CD4-positive, alpha-beta memory T cell (primary cell): ENCODE data around the gene CARD9. TPM values are rescaled to one million over a fixed set of nuclear protein-coding genes. Genes with fewer than 3 reads are reported as not detected.
A peak's percentile ranks its signal among the peaks of the same experiment; 100 is the strongest.

Experiments
- CTCF ChIA-PET: fragments of 350-600 bp; sonication (Branson Sonifier 250); formaldehyde crosslinking; loops from one replicate; lab custom pipeline; 2021; ENCODE audit warnings: inconsistent platforms; ENCODE audit not compliant: partially characterized antibody; lab: Charles Lee
- POLR2A ChIA-PET: fragments of 350-600 bp; sonication (Branson Sonifier 250); formaldehyde crosslinking; loops from one replicate; lab custom pipeline; 2021; ENCODE audit not compliant: partially characterized antibody; lab: Charles Lee
- DNase-seq, 5 donors: peaks; one replicate each; pipeline versions ENCODE4 v3.0.0 to v3.0.0-alpha.2; 2020 to 2022; ENCODE audit warnings: mixed read lengths in 1 of 5
- H3K27ac ChIP-seq: one replicate; pipeline ENCODE4 v1.7.0; 2013; ENCODE audit warnings: low read depth, low read length
- H3K27me3 ChIP-seq: 2 replicates; pipeline ENCODE4 v1.7.0; 2013; ENCODE audit warnings: mild to moderate bottlenecking, low read length, moderate library complexity; ENCODE audit not compliant: insufficient read depth
- H3K36me3 ChIP-seq: 2 replicates; pipeline ENCODE4 v1.7.0; 2013; ENCODE audit warnings: mild to moderate bottlenecking, low read length, moderate library complexity; ENCODE audit not compliant: insufficient read depth
- H3K4me1 ChIP-seq: 2 replicates; pipeline ENCODE4 v1.7.0; 2013; ENCODE audit warnings: mild to moderate bottlenecking, low read length, moderate library complexity; ENCODE audit not compliant: insufficient read depth
- H3K4me3 ChIP-seq, 2 donors: one replicate each; pipeline ENCODE4 v1.7.0; 2013; ENCODE audit warnings: low read length in 2 of 2, mild to moderate bottlenecking in 1 of 2
- H3K9me3 ChIP-seq, 2 donors: one replicate each; pipeline ENCODE4 v1.7.0; 2013; ENCODE audit warnings: low read length in 2 of 2, control low read depth in 1 of 2; ENCODE audit not compliant: control insufficient read depth in 1 of 2
- H3K27ac Mint-ChIP-seq, 7 donors: one replicate each; pipeline ENCODE4 v1.8.0; 2020 to 2021; ENCODE audit warnings: mixed read lengths in 7 of 7, mild to moderate bottlenecking in 6 of 7, inconsistent platforms in 3 of 7, moderate library complexity in 3 of 7
- H3K27me3 Mint-ChIP-seq, 2 donors: one replicate each; pipeline ENCODE4 v1.8.0; 2020 to 2021; ENCODE audit warnings: mixed read lengths in 2 of 2
- H3K36me3 Mint-ChIP-seq, 2 donors: one replicate each; pipeline ENCODE4 v1.8.0; 2020 to 2021; ENCODE audit warnings: mixed read lengths in 2 of 2, inconsistent platforms in 1 of 2, mild to moderate bottlenecking in 1 of 2
- H3K4me1 Mint-ChIP-seq, 4 donors: one replicate each; pipeline ENCODE4 v1.8.0; 2020 to 2021; ENCODE audit warnings: mixed read lengths in 4 of 4, mild to moderate bottlenecking in 1 of 4
- H3K4me3 Mint-ChIP-seq, 8 donors: one replicate each; pipeline ENCODE4 v1.8.0; 2020 to 2021; ENCODE audit warnings: mixed read lengths in 8 of 8, mild to moderate bottlenecking in 7 of 8, moderate library complexity in 6 of 8, inconsistent platforms in 3 of 8
- H3K9me3 Mint-ChIP-seq, 8 donors: one replicate each; pipeline ENCODE4 v1.8.0; 2020 to 2021; ENCODE audit warnings: mixed read lengths in 8 of 8, mild to moderate bottlenecking in 5 of 8, inconsistent platforms in 3 of 8, moderate library complexity in 1 of 8
- intact Hi-C: fragments of 100-400 bp; cut with micrococcal nuclease; formaldehyde crosslinking; loops from one replicate; pipeline ENCODE4 v1.15.1; 2023
- polyA plus RNA-seq, 2 donors: library from polyadenylated mRNA; unstranded; fragments of 300-500 nt; fragmentation: Illumina TruSeq; gene quantifications; one replicate each; pipeline ENCODE4 v1.2.3, GENCODE V29; 2021
- total RNA-seq, 2 experiments: library from RNA; stranded (reverse); gene quantifications; one replicate each; pipeline ENCODE4 v1.2.3, GENCODE V29; 2021

CARD9 gene
- total and polyA plus RNA-seq, 4 experiments from 2014 or later: 0.41 to 1.2 (median 0.70) TPM; not detected in 1

GRCh38 chr9:136402067-136402466 is 28.6 kb upstream of the CARD9 start:
- H3K4me1 ChIP-seq: peaks cover 62% of the 10 kb centered on the region

GRCh38 chr9:136401173-136401922 is 27.9 kb upstream of the CARD9 start:
- POLR2A ChIA-PET: interaction anchor here (1.2 to 4.3 kb wide), 3 partner anchors 8 to 307 kb away, joined by 3 to 36 read pairs (median 27); partner anchors contain the start of genes DNLZ, ENTR1 and PMPCA
- no peaks in the 10 kb centered on the region for H3K9me3 Mint-ChIP-seq
- peak overlapping the region in 5 of 8 donors; percentile 5 to 68 (median 28) for H3K4me3 Mint-ChIP-seq
- CTCF ChIA-PET: interaction anchor here (0.5 to 3.9 kb wide), 10 partner anchors 8 to 217 kb away, joined by 3 to 20 read pairs (median 4); partner anchors contain the start of genes DNLZ, ENTR1 and PMPCA
- peaks cover 14% of the 10 kb centered on the region for H3K36me3 ChIP-seq
- H3K27ac ChIP-seq: no peak overlapping the region
- peaks cover 62% of the 10 kb centered on the region for H3K4me1 ChIP-seq
- H3K4me3 ChIP-seq: no peak overlapping the region
- no peak for DNase-seq
- H3K4me1 Mint-ChIP-seq: peaks cover 32 to 58% (median 45%) of the 10 kb centered on the region in 4 donors
- peak overlapping the region in 6 of 7 donors; percentile 48 to 85 (median 76) for H3K27ac Mint-ChIP-seq
- no peaks in the 10 kb centered on the region for H3K27me3 ChIP-seq
- H3K36me3 Mint-ChIP-seq: peaks cover 9 to 26% of the 10 kb centered on the region in 2 donors
- H3K9me3 ChIP-seq: no peaks in the 10 kb centered on the region
- intact Hi-C loops: loop anchor here (2.0 to 10.0 kb wide), 3 partner anchors 81 to 143 kb away; partner anchors contain the start of genes NOTCH1 and SEC16A
- H3K27me3 Mint-ChIP-seq: no peaks in the 10 kb centered on the region

More at GRCh38 chr9:136402067-136402466, 28.6 kb upstream of the CARD9 start:
- DNase-seq: peak in 1 of 5 donors; percentile 23
- H3K4me3 Mint-ChIP-seq: peak overlapping the region in 2 of 8 donors; percentile 8 to 59
- peaks cover 32 to 60% (median 46%) of the 10 kb centered on the region in 4 donors for H3K4me1 Mint-ChIP-seq
- no peaks in the 10 kb centered on the region for H3K9me3 Mint-ChIP-seq
- CTCF ChIA-PET: interaction anchor here (1.2 to 3.9 kb wide), 6 partner anchors 7 to 83 kb away, joined by 3 to 20 read pairs (median 8); partner anchors contain the start of genes DNLZ, ENTR1 and PMPCA
- POLR2A ChIA-PET: interaction anchor here (4.3 kb wide), 1 partner anchor 8 kb away, joined by 36 read pairs; the partner anchor contains the start of genes ENTR1 and PMPCA
- H3K27ac Mint-ChIP-seq: peak overlapping the region in 5 of 7 donors; percentile 64 to 79 (median 78)
- intact Hi-C loops: loop anchor here (5.0 to 10.0 kb wide), 2 partner anchors 135 to 143 kb away; partner anchors contain the start of gene NOTCH1
- H3K27me3 Mint-ChIP-seq: no peaks in the 10 kb centered on the region
- H3K27ac ChIP-seq: no peak overlapping the region
- peaks cover 11% of the 10 kb centered on the region for H3K36me3 ChIP-seq
- H3K36me3 Mint-ChIP-seq: peaks cover 8 to 26% of the 10 kb centered on the region in 2 donors
- no peaks in the 10 kb centered on the region for H3K27me3 ChIP-seq
- no peaks in the 10 kb centered on the region for H3K9me3 ChIP-seq
- H3K4me3 ChIP-seq: no peak overlapping the region

DNA sequence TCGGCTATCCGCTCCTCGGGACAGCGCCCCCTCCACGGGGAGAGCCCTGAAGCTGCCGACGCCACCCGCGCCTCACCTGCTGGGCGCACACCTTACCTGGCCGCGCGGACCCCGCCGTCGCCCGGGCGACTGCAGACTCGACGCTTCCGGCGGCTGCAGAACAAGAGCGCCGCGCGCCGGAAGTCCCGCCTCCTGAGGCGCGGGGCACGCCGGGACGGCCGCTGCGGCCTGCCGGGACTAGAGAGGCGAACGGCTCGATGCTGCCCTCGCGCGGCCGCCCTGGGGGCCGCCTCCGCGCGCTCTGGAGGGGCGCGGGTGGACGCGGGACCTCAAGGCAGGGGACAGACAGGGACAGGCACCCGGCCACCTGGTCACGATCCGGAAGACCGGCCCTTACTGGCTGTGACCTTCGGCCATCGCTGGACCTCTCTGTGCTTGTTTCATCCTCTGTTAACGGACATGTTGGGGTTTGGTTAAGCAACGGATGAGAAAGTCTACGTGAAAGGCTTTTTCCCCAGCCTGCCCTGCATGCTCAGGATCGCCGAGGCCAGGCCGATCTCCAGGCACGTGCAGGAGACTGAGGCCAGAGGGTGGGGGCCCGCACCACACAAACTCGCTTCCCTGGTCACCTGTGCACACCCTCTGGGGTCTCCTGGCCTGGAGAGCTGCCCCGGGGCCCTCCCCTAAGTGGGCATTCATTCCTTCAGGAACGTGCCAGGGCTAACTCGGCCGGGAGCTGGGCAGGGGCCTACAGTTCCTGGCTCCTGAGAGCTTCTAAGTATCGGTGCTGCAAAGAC is 26.8 kb upstream of the CARD9 start, which contains the start of gene SNAPC4:
TSS of gene SNAPC4 (minus strand) at position 133 of the 797 bp plus-strand sequence. CDS start 1,742 bp downstream, outside the sequence.
- Mint-ChIP-seq H3K4me1 (peaks cover 28 to 50% (median 40%) of the 10 kb centered on the region in 4 donors), H3K9me3 (no peaks in the 10 kb centered on the region), H3K36me3 (peaks cover 4 to 20% of the 10 kb centered on the region in 2 donors), H3K4me3 (peak within 1 kb of the TSS; percentile 83 to 90 (median 88)), H3K27ac (peak within 1 kb of the TSS; percentile 30 to 93 (median 79)), H3K27me3 (no peaks in the 10 kb centered on the region)
- Histone ChIP-seq H3K9me3 (no peaks in the 10 kb centered on the region), H3K4me3 (peak within 1 kb of the TSS; percentile 36 to 57), H3K36me3 (peaks cover 21% of the 10 kb centered on the region), H3K27ac (peak within 1 kb of the TSS; percentile 55), H3K27me3 (no peaks in the 10 kb centered on the region), H3K4me1 (peaks cover 51% of the 10 kb centered on the region)
- peak; percentile 80 to 87 (median 85) for DNase-seq
- ChIA-PET CTCF (interaction anchor here (0.5 to 3.9 kb wide), 9 partner anchors 9 to 216 kb away, joined by 3 to 20 read pairs (median 4); partner anchors contain the start of genes DNLZ, ENTR1 and PMPCA), POLR2A (interaction anchor here (0.5 to 4.3 kb wide), 4 partner anchors 9 to 306 kb away, joined by 3 to 36 read pairs (median 15); partner anchors contain the start of genes DNLZ, ENTR1 and PMPCA)
- intact Hi-C loops: loop anchor here (1.0 to 10.0 kb wide), 6 partner anchors 10 to 145 kb away; partner anchors contain the start of genes DNLZ, ENTR1, INPP5E and NOTCH1

DNA sequence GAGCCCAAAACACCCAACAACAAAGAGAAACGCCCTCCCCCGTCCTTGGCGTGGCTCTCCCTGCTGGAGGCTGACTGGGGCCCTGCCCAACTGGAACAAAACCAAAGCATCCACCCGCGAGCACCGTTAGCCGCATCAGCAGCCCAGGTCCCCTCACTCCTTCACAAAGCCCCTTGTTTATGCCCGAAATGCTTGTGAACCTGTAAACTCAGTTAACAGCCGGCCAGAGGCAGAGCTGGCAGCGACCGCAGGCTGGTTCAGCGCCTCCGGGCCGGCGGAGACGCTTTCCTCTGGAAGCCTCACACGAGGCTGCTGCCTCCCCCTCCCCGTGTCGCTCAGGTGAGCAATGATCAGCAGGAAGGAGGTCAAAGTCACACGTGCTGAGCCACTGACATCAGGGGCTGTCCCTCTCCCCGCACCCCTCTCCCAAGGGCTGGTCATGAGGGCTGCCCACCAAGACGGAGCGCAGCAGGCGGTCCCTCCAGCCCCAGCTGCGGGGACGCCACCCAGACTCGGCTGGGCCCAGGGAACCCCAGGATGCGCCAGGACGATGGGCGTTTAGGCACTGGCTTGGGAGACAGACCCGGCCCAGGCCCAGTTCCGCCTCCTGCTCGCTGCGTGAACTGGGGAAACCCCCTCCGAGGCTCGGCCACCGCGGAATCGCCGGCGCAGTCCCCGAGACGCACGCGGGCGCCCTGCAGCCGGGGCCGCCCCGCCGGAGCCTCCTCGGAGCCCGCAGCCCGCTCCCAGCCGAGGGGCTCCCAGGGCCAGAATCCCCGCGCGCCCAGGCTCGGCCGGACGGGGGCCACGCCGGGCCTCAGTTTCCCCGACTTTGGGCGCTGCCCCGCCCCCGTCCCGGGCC is 25.9 kb upstream of the CARD9 start:
- peak overlapping the region; percentile 83 to 90 (median 88) for H3K4me3 Mint-ChIP-seq
- intact Hi-C loops: loop anchor here (1.0 to 10.0 kb wide), 6 partner anchors 11 to 145 kb away; partner anchors contain the start of genes DNLZ, ENTR1, INPP5E and NOTCH1
- no peaks in the 10 kb centered on the region for H3K27me3 Mint-ChIP-seq
- Histone ChIP-seq H3K27me3 (no peaks in the 10 kb centered on the region), H3K9me3 (no peaks in the 10 kb centered on the region), H3K4me1 (peaks cover 43% of the 10 kb centered on the region), H3K4me3 (peak overlapping the region in 1 of 2 donors; percentile 57), H3K27ac (peak overlapping the region; percentile 55), H3K36me3 (peaks cover 29% of the 10 kb centered on the region)
- peaks cover 21 to 42% (median 32%) of the 10 kb centered on the region in 4 donors for H3K4me1 Mint-ChIP-seq
- H3K27ac Mint-ChIP-seq: peak overlapping the region; percentile 30 to 93 (median 79)
- H3K9me3 Mint-ChIP-seq: no peaks in the 10 kb centered on the region
- ChIA-PET POLR2A (interaction anchor here (0.5 to 4.3 kb wide), 3 partner anchors 10 to 36 kb away, joined by 3 to 36 read pairs (median 27); partner anchors contain the start of genes DNLZ, ENTR1 and PMPCA), CTCF (interaction anchor here (0.9 to 3.0 kb wide), 3 partner anchors 9 to 12 kb away, joined by 3 to 20 read pairs (median 3); partner anchors contain the start of genes ENTR1 and PMPCA)
- H3K36me3 Mint-ChIP-seq: peaks cover 5 to 25% of the 10 kb centered on the region in 2 donors
- DNase-seq: peak; percentile 19 to 68 (median 24)

GRCh38 chr9:136398286-136398685 is 24.8 kb upstream of the CARD9 start:
- H3K4me1 ChIP-seq: peaks cover 32% of the 10 kb centered on the region
- no peaks in the 10 kb centered on the region for H3K9me3 Mint-ChIP-seq
- H3K4me3 ChIP-seq: no peak overlapping the region
- no peaks in the 10 kb centered on the region for H3K9me3 ChIP-seq
- peaks cover 35% of the 10 kb centered on the region for H3K36me3 ChIP-seq
- no peak overlapping the region for H3K27ac ChIP-seq
- ChIA-PET POLR2A (interaction anchor here (2.2 to 4.3 kb wide), 3 partner anchors 11 to 35 kb away, joined by 9 to 36 read pairs (median 27); partner anchors contain the start of genes DNLZ, ENTR1 and PMPCA), CTCF (interaction anchor here (0.6 to 0.9 kb wide), 2 partner anchors 11 to 13 kb away, joined by 3 read pairs; no protein-coding TSS in a partner anchor)
- no peaks in the 10 kb centered on the region for H3K27me3 ChIP-seq
- intact Hi-C loops: no loop called here
- peak overlapping the region; percentile 23 to 90 (median 88) for H3K4me3 Mint-ChIP-seq
- peaks cover 11 to 18% of the 10 kb centered on the region in 2 donors for H3K36me3 Mint-ChIP-seq
- H3K27me3 Mint-ChIP-seq: no peaks in the 10 kb centered on the region
- peak overlapping the region in 3 of 7 donors; percentile 23 to 57 (median 42) for H3K27ac Mint-ChIP-seq
- H3K4me1 Mint-ChIP-seq: peaks cover 11 to 31% (median 21%) of the 10 kb centered on the region in 4 donors
- DNase-seq: peak in 1 of 5 donors; percentile 13
